IPS-18a (cell line): Measurements from ENCODE around the gene MAP3K13.
"Not testable (repeated sequence)": the region's sequence is repeated elsewhere in the genome, so short reads cannot be mapped to it uniquely, and the experiment has no call there.

Source experiments
- H3K27ac ChIP-seq: one replicate; pipeline ENCODE4 v1.5.1; 2013; ENCODE audit warnings: low read length
- H3K27me3 ChIP-seq: one replicate; pipeline ENCODE4 v1.6.1; 2013; ENCODE audit warnings: mild to moderate bottlenecking, low read length; ENCODE audit not compliant: control insufficient read depth, insufficient read depth
- H3K36me3 ChIP-seq: one replicate; pipeline ENCODE4 v1.6.1; 2013; ENCODE audit warnings: low read depth, low read length; ENCODE audit not compliant: control insufficient read depth
- H3K4me1 ChIP-seq: one replicate; pipeline ENCODE4 v1.6.1; 2013; ENCODE audit warnings: low read depth, low read length; ENCODE audit not compliant: control insufficient read depth
- H3K4me3 ChIP-seq: one replicate; pipeline ENCODE4 v1.5.1; 2013; ENCODE audit warnings: low read length
- H3K9ac ChIP-seq: one replicate; pipeline ENCODE4 v1.6.1; 2013; ENCODE audit warnings: mild to moderate bottlenecking, low read length, moderate library complexity
- H3K9me3 ChIP-seq: one replicate; pipeline ENCODE4 v1.6.1; 2013; ENCODE audit warnings: low read depth, low read length; ENCODE audit not compliant: control insufficient read depth

Gene MAP3K13

DNA sequence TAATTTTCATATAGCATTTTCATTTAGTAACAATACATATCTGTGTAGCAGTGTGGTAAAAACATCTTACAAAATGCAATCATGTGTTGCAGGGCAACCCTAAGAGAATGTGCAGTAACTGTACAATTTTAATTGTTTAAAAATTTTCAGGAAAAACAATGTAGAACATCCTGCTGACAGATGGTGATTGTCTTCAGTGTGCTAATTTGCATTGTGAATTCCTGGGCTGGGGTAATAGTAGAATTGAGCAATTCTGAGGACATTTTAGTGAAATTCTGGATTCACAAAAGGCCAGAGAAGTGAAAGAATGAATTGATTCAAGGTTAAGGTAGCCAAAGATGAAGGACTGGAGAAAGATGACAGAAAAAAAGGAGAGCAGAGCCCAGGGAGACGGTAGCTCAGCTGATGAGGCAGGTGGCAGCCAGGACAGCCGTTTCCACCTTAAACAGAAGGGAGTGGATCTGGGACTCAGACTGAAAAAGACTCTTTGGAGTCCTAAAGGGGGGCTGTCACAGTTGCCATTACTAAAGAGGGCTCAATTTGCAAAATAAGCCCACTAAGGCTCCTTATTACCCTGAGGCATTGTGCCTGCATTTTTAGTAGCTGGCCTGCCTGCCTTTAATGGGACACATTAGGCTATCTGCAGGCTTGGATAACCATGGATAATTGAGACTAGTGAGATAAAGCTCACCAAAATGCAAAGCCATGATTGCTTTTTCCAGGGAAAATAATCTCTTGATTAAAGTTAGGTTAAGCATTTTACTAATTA, 8.6 kb downstream of the MAP3K13 start:
- no peak overlapping the region for H3K9ac ChIP-seq
- no peak overlapping the region for H3K4me3 ChIP-seq
- H3K4me1 ChIP-seq, result no peaks in the 10 kb centered on the region
- no peaks in the 10 kb centered on the region for H3K36me3 ChIP-seq
- no peak overlapping the region for H3K27ac ChIP-seq
- H3K27me3 ChIP-seq, result no peaks in the 10 kb centered on the region
- H3K9me3 ChIP-seq, result no peaks in the 10 kb centered on the region

DNA sequence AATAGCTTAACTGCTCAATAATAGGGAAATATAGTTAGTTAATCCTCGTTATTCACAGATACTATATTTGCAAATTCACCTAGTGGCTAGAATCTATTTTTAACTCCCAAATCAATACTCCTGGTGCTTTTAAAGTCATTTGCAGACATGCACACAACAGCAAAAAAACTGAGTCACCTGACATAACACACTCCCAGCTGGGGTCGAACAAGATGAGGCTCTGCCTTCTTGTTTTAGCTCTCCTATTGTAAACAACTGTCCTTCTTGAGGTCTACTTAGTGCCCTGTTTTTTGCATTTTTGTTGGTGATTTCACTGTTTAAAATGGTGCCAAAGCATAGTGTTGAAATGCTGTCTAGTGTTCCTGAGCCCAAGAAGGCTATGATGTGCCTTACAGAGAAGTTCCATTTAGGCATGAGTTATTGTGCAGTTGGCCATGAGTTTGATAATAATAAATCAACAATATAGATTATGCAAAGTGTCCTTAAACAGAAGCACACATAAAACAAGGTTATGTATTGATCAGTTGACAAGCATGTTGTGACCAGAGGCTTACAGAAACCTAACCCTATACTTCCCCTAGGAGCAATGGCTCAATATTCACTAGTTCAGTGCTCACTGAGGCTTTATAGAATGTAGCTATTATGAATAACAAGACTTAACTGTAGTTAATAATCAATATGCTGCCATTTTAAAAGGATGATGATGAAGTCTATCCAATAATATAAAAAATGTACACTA, 18.6 kb downstream of the MAP3K13 start:
- Histone ChIP-seq H3K27ac (no peak overlapping the region), H3K4me1 (no peaks in the 10 kb centered on the region), H3K36me3 (no peaks in the 10 kb centered on the region), H3K27me3 (no peaks in the 10 kb centered on the region), H3K9ac (no peak overlapping the region), H3K4me3 (no peak overlapping the region), H3K9me3 (no peaks in the 10 kb centered on the region)

DNA sequence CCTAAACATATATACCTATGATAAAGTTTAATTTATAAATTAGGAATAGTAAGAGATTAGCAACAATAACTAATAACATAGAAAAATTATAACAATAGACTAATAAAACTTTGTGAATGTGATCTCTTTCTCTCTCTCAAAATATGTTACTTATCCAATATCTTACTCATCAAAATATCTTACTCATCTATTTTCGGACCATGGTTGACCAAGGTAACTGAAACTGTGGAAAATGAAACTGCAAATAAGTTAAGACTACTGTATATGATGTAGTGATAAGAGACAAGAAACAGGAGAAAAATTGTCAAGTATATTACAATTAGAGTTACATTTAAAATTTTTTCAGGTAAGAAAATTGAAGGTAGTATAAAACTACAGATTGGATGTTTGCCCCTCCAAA, 19.2 kb downstream of the MAP3K13 start:
- H3K4me3 ChIP-seq, result no peak overlapping the region
- no peak overlapping the region for H3K27ac ChIP-seq
- no peaks in the 10 kb centered on the region for H3K9me3 ChIP-seq
- no peak overlapping the region for H3K9ac ChIP-seq
- no peaks in the 10 kb centered on the region for H3K36me3 ChIP-seq
- no peaks in the 10 kb centered on the region for H3K4me1 ChIP-seq
- no peaks in the 10 kb centered on the region for H3K27me3 ChIP-seq

DNA sequence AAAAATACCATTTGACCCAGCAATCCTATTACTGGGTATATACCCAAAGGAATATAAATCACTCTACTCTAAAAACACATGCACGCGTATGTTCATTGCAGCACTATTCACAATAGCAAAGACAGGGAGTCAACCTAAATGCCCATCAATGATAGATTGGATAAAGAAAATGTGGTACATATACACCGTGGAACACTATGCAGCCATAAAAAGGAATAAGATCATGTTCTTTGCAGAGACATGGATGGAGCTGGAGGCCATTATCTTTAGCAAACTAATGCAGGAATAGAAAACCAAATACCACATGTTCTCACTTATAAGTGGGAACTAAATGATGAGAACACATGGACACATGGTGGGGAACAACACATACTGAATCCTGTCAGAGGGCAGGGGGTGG, 23.6 kb downstream of the MAP3K13 start:
- not testable (repeated sequence) for H3K4me1 ChIP-seq, H3K36me3 ChIP-seq, H3K27ac ChIP-seq, H3K9me3 ChIP-seq, H3K27me3 ChIP-seq, H3K9ac ChIP-seq, H3K4me3 ChIP-seq

DNA sequence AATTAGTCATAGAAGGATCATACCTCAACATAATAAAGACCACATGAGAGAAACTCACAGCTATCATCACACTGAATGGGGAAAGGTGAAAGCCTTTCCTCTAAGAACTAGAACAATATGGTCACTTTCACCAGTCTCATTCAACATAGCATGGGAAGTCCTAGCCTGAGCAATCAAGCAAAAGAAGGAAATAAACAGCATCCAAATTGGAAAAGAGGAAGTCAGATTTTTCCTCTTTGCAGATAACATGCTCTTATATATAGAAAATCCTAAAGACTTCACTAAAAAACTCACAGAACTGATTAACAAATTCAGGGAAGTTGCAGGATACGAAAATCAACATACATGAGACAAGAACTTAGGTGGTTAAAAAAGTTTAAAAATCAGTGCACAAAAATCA, 24.7 kb downstream of the MAP3K13 start:
- no peaks in the 10 kb centered on the region for H3K27me3 ChIP-seq
- no peaks in the 10 kb centered on the region for H3K36me3 ChIP-seq
- H3K9ac ChIP-seq, result no peak overlapping the region
- H3K4me1 ChIP-seq, result no peaks in the 10 kb centered on the region
- no peak overlapping the region for H3K27ac ChIP-seq
- no peak overlapping the region for H3K4me3 ChIP-seq
- no peaks in the 10 kb centered on the region for H3K9me3 ChIP-seq

DNA sequence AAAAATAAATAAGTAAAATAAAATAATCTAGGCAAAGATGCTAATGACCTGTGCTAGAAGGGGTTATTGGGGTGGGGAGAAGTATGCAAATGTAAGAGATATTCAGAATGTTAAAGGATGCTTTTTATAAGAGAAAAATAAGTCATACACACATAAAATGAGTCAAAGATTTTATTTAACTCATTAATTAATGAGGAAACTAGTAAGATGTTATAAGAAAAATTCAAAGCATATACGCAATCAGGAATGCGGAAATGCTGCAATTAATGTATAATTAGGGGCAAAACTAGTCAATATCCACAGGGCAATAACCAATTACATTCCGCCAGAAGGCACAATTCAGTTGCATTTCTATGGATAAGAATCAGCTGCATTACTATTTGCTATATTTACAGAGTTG, 30.1 kb downstream of the MAP3K13 start:
- Histone ChIP-seq H3K36me3 (no peaks in the 10 kb centered on the region), H3K27ac (no peak overlapping the region), H3K27me3 (no peaks in the 10 kb centered on the region), H3K4me3 (no peak overlapping the region), H3K9ac (no peak overlapping the region), H3K4me1 (no peaks in the 10 kb centered on the region), H3K9me3 (no peaks in the 10 kb centered on the region)

DNA sequence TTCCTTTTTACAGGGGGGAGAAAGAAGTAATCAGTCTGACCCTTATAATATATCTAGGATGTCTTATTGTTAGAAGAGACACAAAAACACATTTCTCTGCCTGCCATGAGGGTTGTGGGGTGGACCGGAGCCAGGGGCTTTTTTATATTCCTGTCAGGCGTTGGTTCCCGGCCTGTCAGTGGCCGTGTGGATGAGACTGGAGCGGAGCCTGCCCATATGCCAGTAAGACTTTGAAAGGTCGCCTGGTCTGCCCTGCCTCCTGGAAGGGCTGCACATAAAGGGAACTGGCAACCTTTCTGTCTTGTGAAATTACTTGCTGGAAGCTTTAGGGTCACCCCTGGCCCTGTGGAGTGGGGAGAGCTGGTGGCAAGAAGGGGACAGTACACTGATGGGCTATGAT, 34.7 kb downstream of the MAP3K13 start:
- Histone ChIP-seq H3K9me3 (no peaks in the 10 kb centered on the region), H3K4me3 (no peak overlapping the region), H3K4me1 (no peaks in the 10 kb centered on the region), H3K27ac (no peak overlapping the region), H3K27me3 (no peaks in the 10 kb centered on the region), H3K9ac (no peak overlapping the region), H3K36me3 (no peaks in the 10 kb centered on the region)

DNA sequence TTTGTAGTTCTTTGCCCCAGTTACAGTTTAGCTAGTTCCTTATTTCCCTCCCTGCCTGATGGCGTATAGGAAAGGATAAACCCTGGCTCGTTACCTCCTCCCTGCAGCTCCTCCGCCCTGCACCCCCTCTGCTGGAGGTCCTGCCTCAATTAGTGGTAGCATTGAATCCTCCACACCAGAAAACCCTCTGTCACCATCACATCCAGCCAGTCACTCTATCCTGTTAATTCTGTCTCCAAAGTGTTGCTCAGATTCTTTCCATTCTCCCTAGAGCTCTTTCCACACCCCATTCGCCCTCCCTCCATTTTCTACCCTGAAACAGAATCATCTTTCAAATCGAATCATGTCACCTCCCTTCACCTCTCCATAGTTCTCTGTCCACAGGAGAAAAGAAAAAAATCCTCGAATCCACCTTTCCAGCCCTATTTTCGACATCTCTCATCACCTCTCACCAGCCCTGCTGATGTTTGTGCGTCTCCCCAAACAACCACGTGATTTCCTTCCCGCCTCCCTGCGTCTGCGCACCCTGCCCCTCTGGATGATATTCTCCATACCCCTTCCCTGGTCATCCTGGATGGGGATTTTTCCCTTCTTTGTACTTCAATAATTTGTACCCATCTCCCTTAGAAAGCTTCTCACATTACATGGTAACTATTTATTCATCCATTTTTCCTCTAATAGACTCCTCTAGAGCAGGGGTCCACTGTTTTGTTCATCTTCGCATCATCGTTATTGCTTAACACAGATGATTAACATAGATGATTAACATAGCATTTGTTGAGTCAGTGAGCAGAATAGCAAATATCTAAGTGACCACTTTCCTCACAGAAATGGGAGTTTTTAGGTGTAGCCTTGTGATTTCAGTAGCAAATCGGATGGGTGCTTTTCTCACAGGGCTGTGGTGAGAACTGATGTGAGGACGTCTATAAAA, 37.1 kb downstream of the MAP3K13 start:
- no peak overlapping the region for H3K9ac ChIP-seq
- H3K4me1 ChIP-seq, result no peaks in the 10 kb centered on the region
- no peaks in the 10 kb centered on the region for H3K36me3 ChIP-seq
- H3K4me3 ChIP-seq, result no peak overlapping the region
- no peaks in the 10 kb centered on the region for H3K27me3 ChIP-seq
- H3K27ac ChIP-seq, result no peak overlapping the region
- no peaks in the 10 kb centered on the region for H3K9me3 ChIP-seq

DNA sequence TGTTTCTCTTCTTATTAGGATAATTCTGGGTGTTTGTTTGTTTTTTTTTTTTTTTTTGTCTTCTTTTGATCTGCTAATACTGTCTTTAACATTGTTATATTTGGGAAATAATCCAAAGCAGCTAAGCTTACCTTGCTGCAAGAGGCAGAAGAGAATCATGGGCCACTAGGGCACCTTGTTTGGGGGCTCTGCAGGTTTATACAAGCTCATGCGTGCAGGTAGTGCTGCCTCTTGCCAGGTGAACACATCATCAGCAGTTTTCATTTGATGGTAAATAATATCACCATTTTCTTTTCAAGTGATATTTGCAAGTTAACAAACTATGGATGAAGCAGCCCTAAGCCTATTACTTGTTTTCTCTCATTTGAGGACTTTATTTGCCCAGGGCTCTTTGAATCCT, 37.9 kb downstream of the MAP3K13 start:
- no peak overlapping the region for H3K27ac ChIP-seq
- H3K9ac ChIP-seq, result no peak overlapping the region
- H3K4me3 ChIP-seq, result no peak overlapping the region
- H3K36me3 ChIP-seq, result no peaks in the 10 kb centered on the region
- H3K27me3 ChIP-seq, result no peaks in the 10 kb centered on the region
- no peaks in the 10 kb centered on the region for H3K4me1 ChIP-seq
- H3K9me3 ChIP-seq, result no peaks in the 10 kb centered on the region

DNA sequence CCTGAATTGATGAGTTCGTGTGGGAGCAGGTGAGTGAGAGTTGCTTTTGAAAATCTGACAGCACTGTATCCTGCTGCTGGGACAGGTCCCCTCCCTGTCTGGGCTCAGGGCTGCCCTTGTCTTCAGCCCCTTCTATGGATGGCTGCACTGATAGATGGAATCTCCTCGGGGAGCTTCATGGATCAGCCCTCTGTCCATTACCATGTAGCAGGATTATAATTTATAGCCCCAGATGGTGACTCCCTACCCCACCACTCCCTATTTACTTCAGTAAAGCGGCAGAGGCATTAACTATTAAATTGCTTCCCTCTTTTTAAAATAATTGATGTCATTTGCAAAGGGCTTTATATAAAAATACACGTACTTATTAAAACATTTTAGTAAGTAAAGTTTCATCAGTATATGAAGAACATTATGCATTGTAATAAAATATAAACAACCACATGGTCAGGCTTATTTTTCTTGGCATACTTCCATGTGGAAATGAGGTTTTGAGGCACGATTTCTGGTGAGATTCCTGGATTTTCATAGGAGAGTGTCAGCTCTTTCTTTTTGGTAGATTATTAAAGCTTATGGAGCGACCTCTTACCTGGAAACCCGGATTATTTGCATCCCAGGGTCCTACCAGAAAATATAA, 38.5 kb downstream of the MAP3K13 start:
- no peaks in the 10 kb centered on the region for H3K4me1 ChIP-seq
- no peak overlapping the region for H3K27ac ChIP-seq
- no peaks in the 10 kb centered on the region for H3K9me3 ChIP-seq
- H3K9ac ChIP-seq, result no peak overlapping the region
- no peak overlapping the region for H3K4me3 ChIP-seq
- no peaks in the 10 kb centered on the region for H3K27me3 ChIP-seq
- H3K36me3 ChIP-seq, result no peaks in the 10 kb centered on the region

DNA sequence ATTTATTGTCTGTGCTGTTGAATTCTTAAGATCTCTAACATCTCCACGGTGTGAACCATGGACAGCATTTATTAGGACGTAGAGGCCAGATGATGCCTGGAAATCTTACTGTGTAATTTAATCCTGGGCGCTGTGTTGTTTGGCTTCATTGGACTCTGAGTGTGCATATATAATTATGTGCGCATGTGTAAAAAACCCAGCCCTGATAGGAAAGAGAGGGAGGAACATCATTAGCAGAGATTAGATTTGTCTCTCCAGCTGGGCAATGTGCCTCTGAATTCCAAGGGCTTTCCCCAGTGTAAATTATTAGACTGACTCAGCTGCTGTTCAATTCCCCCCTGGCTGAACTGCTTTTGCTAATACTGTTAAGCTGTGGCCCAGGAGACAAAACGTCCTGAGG, 39.6 kb downstream of the MAP3K13 start:
- Histone ChIP-seq H3K9ac (no peak overlapping the region), H3K4me1 (no peaks in the 10 kb centered on the region), H3K4me3 (no peak overlapping the region), H3K9me3 (no peaks in the 10 kb centered on the region), H3K27ac (no peak overlapping the region), H3K27me3 (no peaks in the 10 kb centered on the region), H3K36me3 (no peaks in the 10 kb centered on the region)
